H9 (cell line): ENCODE measurements around the gene SLC22A17. TPM values are rescaled to one million over a fixed set of nuclear protein-coding genes. Genes with fewer than 3 reads are reported as not detected.

ENCODE experiments used
- DNase-seq: peaks from one replicate; pipeline ENCODE4 v3.0.0-alpha.2; 2017
- H2AFZ ChIP-seq: one replicate; pipeline ENCODE4 v1.6.1; 2013; ENCODE audit warnings: mild to moderate bottlenecking, low read length, control low read depth, moderate library complexity
- H2AK5ac ChIP-seq: 2 replicates; pipeline ENCODE4 v1.6.1; 2013; ENCODE audit warnings: low read length, control low read depth, mixed read lengths; ENCODE audit not compliant: insufficient read length
- H2BK120ac ChIP-seq: one replicate; pipeline ENCODE4 v1.6.1; 2013; ENCODE audit warnings: low read depth, mild to moderate bottlenecking, low read length, control low read depth, inconsistent platforms; ENCODE audit not compliant: poor library complexity, severe bottlenecking
- H2BK12ac ChIP-seq: 2 replicates; pipeline ENCODE4 v1.6.1; 2013; ENCODE audit warnings: low read length, control low read depth, mixed read lengths, low read depth; ENCODE audit not compliant: insufficient read length
- H2BK15ac ChIP-seq: 2 replicates; pipeline ENCODE4 v1.6.1; 2013; ENCODE audit warnings: low read depth, low read length, control low read depth
- H2BK20ac ChIP-seq: one replicate; pipeline ENCODE4 v1.6.1; 2013; ENCODE audit warnings: low read depth, mild to moderate bottlenecking, low read length, control low read depth, inconsistent platforms; ENCODE audit not compliant: poor library complexity, severe bottlenecking
- H2BK5ac ChIP-seq: 2 replicates; pipeline ENCODE4 v1.6.1; 2013; ENCODE audit warnings: low read length, control low read depth, mixed read lengths; ENCODE audit not compliant: insufficient read length
- H3K14ac ChIP-seq: 2 replicates; pipeline ENCODE4 v1.6.1; 2013; ENCODE audit warnings: low read length, control low read depth; ENCODE audit not compliant: insufficient read depth
- H3K18ac ChIP-seq: 2 replicates; pipeline ENCODE4 v1.6.1; 2013; ENCODE audit warnings: low read depth, mild to moderate bottlenecking, mixed read lengths, low read length, control low read depth; ENCODE audit not compliant: insufficient read length
- H3K23ac ChIP-seq: 2 replicates; pipeline ENCODE4 v1.6.1; 2013; ENCODE audit warnings: low read length, control low read depth, mixed read lengths, low read depth; ENCODE audit not compliant: insufficient read length
- H3K23me2 ChIP-seq: 2 replicates; pipeline ENCODE4 v1.6.1; 2013; ENCODE audit warnings: low read depth, mild to moderate bottlenecking, mixed read lengths, low read length, control low read depth; ENCODE audit not compliant: insufficient read length, poor library complexity, severe bottlenecking
- H3K27ac ChIP-seq: 2 replicates; pipeline ENCODE4 v1.5.1; 2013; ENCODE audit warnings: low read length, control low read depth, mixed read lengths, low read depth; ENCODE audit not compliant: insufficient read length
- H3K27me3 ChIP-seq: 2 replicates; pipeline ENCODE4 v1.6.1; 2013; ENCODE audit warnings: low read length, control low read depth, inconsistent platforms; ENCODE audit not compliant: insufficient read depth
- H3K4ac ChIP-seq: 2 replicates; pipeline ENCODE4 v1.6.1; 2013; ENCODE audit warnings: low read depth, mild to moderate bottlenecking, control low read depth, inconsistent platforms, low read length, moderate library complexity
- H3K4me1 ChIP-seq: 2 replicates; pipeline ENCODE4 v1.6.1; 2013; ENCODE audit warnings: low read length, control low read depth, inconsistent platforms; ENCODE audit not compliant: insufficient read depth
- H3K4me2 ChIP-seq: 2 replicates; pipeline ENCODE4 v1.6.1; 2013; ENCODE audit warnings: low read length, control low read depth, mixed read lengths; ENCODE audit not compliant: insufficient read length, insufficient read depth
- H3K56ac ChIP-seq: 2 replicates; pipeline ENCODE4 v1.6.1; 2013; ENCODE audit warnings: low read depth, mild to moderate bottlenecking, mixed read lengths, low read length, control low read depth; ENCODE audit not compliant: insufficient read length
- H3K79me1 ChIP-seq: 2 replicates; pipeline ENCODE4 v1.6.1; 2013; ENCODE audit warnings: low read depth, mild to moderate bottlenecking, moderate library complexity, low read length, control low read depth, inconsistent platforms; ENCODE audit not compliant: insufficient read depth, poor library complexity, severe bottlenecking
- H3K79me2 ChIP-seq: 2 replicates; pipeline ENCODE4 v1.6.1; 2013; ENCODE audit warnings: low read length, control low read depth, inconsistent platforms; ENCODE audit not compliant: insufficient read depth
- H3K9ac ChIP-seq: 2 replicates; pipeline ENCODE4 v1.6.1; 2013; ENCODE audit warnings: low read length, control low read depth, mixed read lengths; ENCODE audit not compliant: insufficient read length; ENCODE audit errors: extremely low read depth
- H3K9me3 ChIP-seq: one replicate; pipeline ENCODE4 v1.6.1; 2013; ENCODE audit warnings: low read depth, low read length, inconsistent platforms; ENCODE audit not compliant: control insufficient read depth
- H3T11ph ChIP-seq: one replicate; pipeline ENCODE4 v1.6.1; 2013; ENCODE audit warnings: mild to moderate bottlenecking, low read length, control low read depth, inconsistent platforms
- H4K20me1 ChIP-seq: one replicate; pipeline ENCODE4 v1.6.1; 2013; ENCODE audit not compliant: control insufficient read depth, insufficient read length, insufficient read depth
- H4K5ac ChIP-seq: 2 replicates; pipeline ENCODE4 v1.6.1; 2013; ENCODE audit warnings: low read depth, mild to moderate bottlenecking, mixed read lengths, low read length, control low read depth; ENCODE audit not compliant: insufficient read length
- H4K8ac ChIP-seq: replicated peaks from 2 replicates; pipeline ENCODE4 v1.6.1; 2013; ENCODE audit warnings: low read length, control low read depth, mixed read lengths, low read depth; ENCODE audit not compliant: insufficient read length
- H4K91ac ChIP-seq: 2 replicates; pipeline ENCODE4 v1.6.1; 2013; ENCODE audit warnings: low read depth, mild to moderate bottlenecking, moderate library complexity, mixed read lengths, low read length, control low read depth; ENCODE audit not compliant: insufficient read length
- H3K27ac Mint-ChIP-seq, 3 experiments: 2 replicates in 2 of 3; 3 replicates in 1 of 3; pipeline ENCODE4 v1.8.0; 2020 to 2021; ENCODE audit warnings: mixed read lengths in 3 of 3, mild to moderate bottlenecking in 1 of 3, moderate library complexity in 1 of 3
- H3K27me3 Mint-ChIP-seq: 2 replicates; pipeline ENCODE4 v1.8.0; 2021; ENCODE audit warnings: low read depth, mild to moderate bottlenecking, moderate library complexity, mixed read lengths
- H3K36me3 Mint-ChIP-seq, 3 experiments: 2 replicates in 2 of 3; 3 replicates in 1 of 3; pipeline ENCODE4 v1.8.0; 2020 to 2021; ENCODE audit warnings: low read depth in 3 of 3, mixed read lengths in 3 of 3; ENCODE audit not compliant: insufficient read depth in 1 of 3
- H3K4me1 Mint-ChIP-seq, 2 experiments: 2 replicates each; pipeline ENCODE4 v1.8.0; 2020; ENCODE audit warnings: mixed read lengths in 2 of 2
- H3K4me3 Mint-ChIP-seq, 2 experiments: 2 replicates in 1 of 2; 3 replicates in 1 of 2; pipeline ENCODE4 v1.8.0; 2020 to 2021; ENCODE audit warnings: mild to moderate bottlenecking in 2 of 2, mixed read lengths in 2 of 2, moderate library complexity in 1 of 2
- H3K9me3 Mint-ChIP-seq, 2 experiments: 2 replicates in 1 of 2; 3 replicates in 1 of 2; pipeline ENCODE4 v1.8.0; 2020; ENCODE audit warnings: mild to moderate bottlenecking in 2 of 2, mixed read lengths in 2 of 2, moderate library complexity in 1 of 2
- CTCF ChIP-seq: fragments of 200-600 bp; sonication (generic); conservative IDR thresholded peaks from 3 replicates; pipeline ENCODE4 v1.8.0; 2021; ENCODE audit warnings: antibody characterized with exemption, mild to moderate bottlenecking
- WGBS: extraction: QIAGEN DNeasy Blood & Tissue Kit; methylation state at CpG from one replicate; pipeline ENCODE4 v1.1.7; 2013; ENCODE audit warnings: missing lambda C conversion rate, low lambda C conversion rate, mixed read lengths; ENCODE audit not compliant: insufficient read length; ENCODE audit errors: extremely low coverage; 5-methylcytosine and 5-hydroxymethylcytosine counted together
- total RNA-seq: library from RNA; stranded (reverse); gene quantifications from 2 replicates; pipeline ENCODE4 v1.2.1, GENCODE V29; 2021

SLC22A17 gene
- total RNA-seq, 1 experiment from 2014 or later = 33.0 TPM

- H3K9ac ChIP-seq = no peak overlapping the region
- no peak overlapping the region for H4K8ac ChIP-seq
- H3K9me3 ChIP-seq = no peaks in the 10 kb centered on the region
- H3K56ac ChIP-seq = no peak overlapping the region
- H2BK20ac ChIP-seq = no peak overlapping the region
- no peak overlapping the region for H3K23ac ChIP-seq
- H3K27ac Mint-ChIP-seq = no peak overlapping the region
- H3K4me1 ChIP-seq = no peaks in the 10 kb centered on the region
- no peaks in the 10 kb centered on the region for H4K20me1 ChIP-seq
- no peak overlapping the region for H2BK5ac ChIP-seq
- H4K91ac ChIP-seq = no peak overlapping the region
- no peak overlapping the region for H3K14ac ChIP-seq
- DNase-seq = no peak
- no peak overlapping the region for H2BK12ac ChIP-seq
- no peak overlapping the region for H2BK15ac ChIP-seq
- no peak for TF ChIP-seq CTCF
- H3K27ac ChIP-seq = no peak overlapping the region
- no peak overlapping the region for H3K4ac ChIP-seq
- H3K4me3 Mint-ChIP-seq = no peak overlapping the region
- H3T11ph ChIP-seq = no peak overlapping the region
- H3K79me2 ChIP-seq = no peaks in the 10 kb centered on the region
- no peaks in the 10 kb centered on the region; a peak in 1 of 7 replicates for H3K36me3 Mint-ChIP-seq
- H3K4me2 ChIP-seq = no peak overlapping the region
- no peaks in the 10 kb centered on the region for H3K9me3 Mint-ChIP-seq
- WGBS = no CpG with 5 or more reads among the region's 3 CpGs
- H2AFZ ChIP-seq = no peak overlapping the region
- H3K23me2 ChIP-seq = no peaks in the 10 kb centered on the region
- no peak overlapping the region for H2BK120ac ChIP-seq
- peaks cover 61% of the 10 kb centered on the region for H3K27me3 Mint-ChIP-seq
- H2AK5ac ChIP-seq = no peak overlapping the region
- no peak overlapping the region for H3K18ac ChIP-seq
- peaks cover 5 to 12% of the 10 kb centered on the region in 2 experiments for H3K4me1 Mint-ChIP-seq
- no peaks in the 10 kb centered on the region for H3K79me1 ChIP-seq
- H3K27me3 ChIP-seq = no peaks in the 10 kb centered on the region; the same call in 1 of the 2 replicates
- no peak overlapping the region for H4K5ac ChIP-seq
These were observed 29.2 kb upstream of the SLC22A17 start for GRCh38 chr14:23381871-23382270.
